ENCODE measurements around the gene NTN1.

NTN1 gene

GRCh38 chr17:9200699-9201359 is 179.5 kb downstream of the NTN1 start:
- no peak for DNase-seq

GRCh38 chr17:9202532-9202931 is 181.2 kb downstream of the NTN1 start:
- DNase-seq, result no peak

- DNase-seq, result no peak
Observed at GRCh38 chr17:9203771-9204425, 182.6 kb downstream of the NTN1 start.

- DNase-seq, result no peak
Observed at GRCh38 chr17:9204637-9205329, 183.5 kb downstream of the NTN1 start.

GRCh38 chr17:9205520-9206409 is 184.5 kb downstream of the NTN1 start:
- no peak for DNase-seq

- no peak for DNase-seq
Observed at GRCh38 chr17:9206410-9206703, 185.0 kb downstream of the NTN1 start.

- DNase-seq, result no peak
Observed at GRCh38 chr17:9206741-9207332, 185.5 kb downstream of the NTN1 start.

- no peak for DNase-seq
Observed at GRCh38 chr17:9208381-9209105, 187.2 kb downstream of the NTN1 start.

GRCh38 chr17:9209347-9209746 is 188.0 kb downstream of the NTN1 start:
- no peak for DNase-seq

- DNase-seq, result no peak
Observed at GRCh38 chr17:9209781-9210370, 188.6 kb downstream of the NTN1 start.

- no peak for DNase-seq
Observed at GRCh38 chr17:9211133-9211765, 189.9 kb downstream of the NTN1 start.

GRCh38 chr17:9212376-9213302 is 191.3 kb downstream of the NTN1 start:
- DNase-seq, result no peak

- no peak for DNase-seq
Observed at GRCh38 chr17:9213303-9213640, 192.0 kb downstream of the NTN1 start.

- DNase-seq, result no peak
Observed at GRCh38 chr17:9215465-9215864, 194.2 kb downstream of the NTN1 start.

- no peak for DNase-seq
Observed at GRCh38 chr17:9217151-9218056, 196.1 kb downstream of the NTN1 start.

- DNase-seq, result no peak
Observed at GRCh38 chr17:9218064-9218635, 196.8 kb downstream of the NTN1 start.

GRCh38 chr17:9218911-9219310 is 197.6 kb downstream of the NTN1 start:
- DNase-seq, result no peak

- DNase-seq, result no peak
Observed at GRCh38 chr17:9219631-9220397, 198.5 kb downstream of the NTN1 start.

Data from stimulated activated CD4-positive, alpha-beta T cell treated with anti-CD3 and anti-CD28 coated beads, Interleukin-1b, Interleukin-23, amount 100 ng/mL, for 48 hours (primary cell).